Measurements from ENCODE around the gene ATP1A2. TPM values are rescaled to one million over a fixed set of nuclear protein-coding genes. Genes with fewer than 3 reads are reported as not detected.

Gene ATP1A2
- total and polyA plus RNA-seq, 2 of the 8 experiments (the other 6 are each of a cell fraction or from before 2014, with no cell fraction given) = 39.7 to 40.8 TPM

- Histone ChIP-seq H3K4me3 (ENCODE audit: extremely low read depth in 1 of 4, insufficient read depth in 2 of 4, low read depth in 3 of 4, low read length in 4 of 4) (no peak overlapping the region), H3K4me2 (ENCODE audit: insufficient read depth in 1 of 2, low read depth in 2 of 2, low read length in 2 of 2) (no peak overlapping the region), H3K79me2 (ENCODE audit: control insufficient read depth in 1 of 2, insufficient read depth in 2 of 2, low read length in 2 of 2) (no peaks in the 10 kb centered on the region), H2BK15ac (ENCODE audit: low read length) (no peak overlapping the region), H3K27me3 (replicated peaks in 1 of 4; ENCODE audit: control insufficient read depth in 3 of 4, extremely low read depth in 1 of 4, insufficient read depth in 3 of 4, low read length in 3 of 4) (no peaks in the 10 kb centered on the region; a peak in 1 of 7 replicates), H4K20me1 (replicated peaks in 1 of 2; ENCODE audit: control insufficient read depth in 1 of 2, insufficient read depth in 2 of 2, low read length in 2 of 2) (no peaks in the 10 kb centered on the region), H3K23ac (ENCODE audit: insufficient read length) (no peak overlapping the region), H3K9ac (replicated peaks in 1 of 4; ENCODE audit: extremely low read depth in 1 of 4, low read depth in 3 of 4, low read length in 3 of 4) (no peak overlapping the region), H2BK120ac (replicated peaks; ENCODE audit: low read depth, low read length) (no peak overlapping the region), H4K8ac (ENCODE audit: extremely low read depth, insufficient read depth, low read length) (no peak overlapping the region), H3K4ac (replicated peaks; ENCODE audit: insufficient read length, low read depth, low read length) (no peak overlapping the region), H2BK20ac (ENCODE audit: low read length) (no peak overlapping the region), H3K14ac (ENCODE audit: insufficient read length) (no peak overlapping the region), H2AFZ (ENCODE audit: low read length) (no peak overlapping the region), H3K4me1 (replicated peaks in 1 of 4; ENCODE audit: control insufficient read depth in 3 of 4, insufficient read depth in 4 of 4, low read length in 3 of 4) (0 out of 7 replicates have a peak, but pooled peaks cover 0 to 2% (median 0%) of the 10 kb centered on the region in 4 experiments), H3K9me3 (ENCODE audit: insufficient read depth in 2 of 2, low read depth in 1 of 2, low read length in 1 of 2) (no peaks in the 10 kb centered on the region), H2AK5ac (ENCODE audit: low read depth, low read length) (no peak overlapping the region), H3K36me3 (ENCODE audit: control insufficient read depth in 2 of 4, insufficient read depth in 4 of 4, low read length in 3 of 4) (no peaks in the 10 kb centered on the region), H2BK12ac (ENCODE audit: low read depth, low read length) (no peak overlapping the region), H3K23me2 (ENCODE audit: low read depth, low read length) (no peaks in the 10 kb centered on the region; the same call in 1 of the 2 replicates), H4K91ac (replicated peaks; ENCODE audit: insufficient read length, low read length) (no peak overlapping the region), H3K18ac (ENCODE audit: extremely low read depth, low read length) (no peak overlapping the region), H4K5ac (ENCODE audit: insufficient read length, low read depth, low read length) (no peak overlapping the region), H3K56ac (replicated peaks; ENCODE audit: insufficient read length, low read depth, low read length) (no peak overlapping the region), H3K27ac (ENCODE audit: low read depth, low read length) (no peak overlapping the region), H3K79me1 (ENCODE audit: low read depth, low read length) (no peaks in the 10 kb centered on the region), H2BK5ac (ENCODE audit: low read depth, low read length) (no peak overlapping the region)
- TF ChIP-seq HDAC6 (IDR thresholded peaks at IDR 0.05; ENCODE audit: low read depth, low read length) = no peak
- TF ChIP-seq RNF2 (IDR thresholded peaks at IDR 0.05; ENCODE audit: borderline replicate concordance, low read depth, low read length, missing control alignments, poor library complexity, severe bottlenecking) = no peak
- TF ChIP-seq RXRA (IDR thresholded peaks at IDR 0.05; ENCODE audit: insufficient read depth, low read depth, low read length) = no peak
- TF ChIP-seq JUND (IDR thresholded peaks at IDR 0.05; ENCODE audit: low read length) = no peak
- no peak for TF ChIP-seq MAFK (IDR thresholded peaks at IDR 0.05; ENCODE audit: low read depth, low read length)
- TF ChIP-seq JUN (IDR thresholded peaks at IDR 0.05; ENCODE audit: low read depth, low read length) = no peak
- TF ChIP-seq EGR1 (IDR thresholded peaks at IDR 0.05; ENCODE audit: borderline replicate concordance, low read depth, low read length) = no peak
- TF ChIP-seq FOSL1 (IDR thresholded peaks at IDR 0.05; ENCODE audit: insufficient read depth, low read depth, low read length) = no peak
- FAIRE-seq = no peak
- ChIA-PET CTCF (ENCODE audit: partially characterized antibody) (interaction anchor here (0.8 to 7.5 kb wide), 7 partner anchors 14 to 103 kb away, joined by 3 to 49 read pairs (median 3); partner anchors contain the start of gene CASQ1), POLR2A (ENCODE audit: partially characterized antibody) (interaction anchor here (1.5 kb wide), 1 partner anchor 33 kb away, joined by 4 read pairs; the partner anchor contains the start of gene ATP1A2)
- no peak for DNase-seq (ENCODE audit: low read depth in 1 of 2, low spot score in 2 of 2)
These were observed 33.7 kb downstream of the ATP1A2 start for GRCh38 chr1:160149233-160149632.
